ENCODE data around the gene SGCD.

DNA sequence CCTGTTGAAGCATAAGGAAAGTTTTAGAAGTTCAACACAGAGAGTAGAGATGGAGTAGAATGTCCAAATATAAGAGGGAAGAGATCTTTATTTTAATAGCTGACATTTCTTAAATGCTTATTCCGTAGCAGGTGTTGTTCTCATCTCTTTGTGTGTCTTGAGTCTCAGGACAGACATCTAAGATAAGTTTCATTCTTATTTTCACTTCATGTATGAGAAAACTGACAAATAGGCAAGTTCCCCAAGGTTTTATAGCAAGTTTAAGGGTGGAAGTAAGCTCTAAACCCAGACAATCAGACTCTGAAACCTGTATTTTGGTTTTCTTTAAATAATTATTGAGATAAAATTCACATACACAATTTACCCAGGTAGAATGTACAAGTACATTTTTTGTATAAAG lies 294.8 kb downstream of the SGCD start:
- TF ChIP-seq POLR2A (IDR thresholded peaks at IDR 0.05; ENCODE audit: low read depth, low read length) (no peak), CTCF (conservative IDR thresholded peaks at IDR 0.05; ENCODE audit: low read depth, low read length) (no peak), CHD1 (IDR thresholded peaks at IDR 0.05; ENCODE audit: low read depth, low read length) (no peak), RCOR1 (IDR thresholded peaks at IDR 0.05; ENCODE audit: insufficient replicate concordance, low read length) (no peak)

Measured in IMR-90 (cell line).